HepG2 (cell line): ENCODE data around the gene CFAP119. TPM values are rescaled to one million over a fixed set of nuclear protein-coding genes. Genes with fewer than 3 reads are reported as not detected.

ENCODE experiments used
- HDAC2 ChIP-seq: sonication (generic); formaldehyde crosslinking; IDR thresholded peaks from 2 replicates; pipeline ENCODE4 v1.4.0; 2020; ENCODE audit warnings: missing genetic modification reagents
- IRF2 ChIP-seq: IDR thresholded peaks from 2 replicates; pipeline ENCODE4 v1.6.1; 2018; ENCODE audit warnings: missing genetic modification reagents, missing compliant biosample characterization
- PCBP2 ChIP-seq: fragments of 200-400 bp; formaldehyde crosslinking; optimal IDR thresholded peaks from 2 replicates; pipeline ENCODE3; 2018; ENCODE audit warnings: low read length, low read depth; ENCODE audit not compliant: poor library complexity, severe bottlenecking
- RAD21 ChIP-seq: fragments of 450-650 bp; formaldehyde crosslinking; IDR thresholded peaks from 2 replicates; pipeline ENCODE4 v1.5.0; 2020; ENCODE audit warnings: mild to moderate bottlenecking
- SRSF1 ChIP-seq: fragments of 200-400 bp; formaldehyde crosslinking; optimal IDR thresholded peaks from 2 replicates; pipeline ENCODE3; 2017; ENCODE audit warnings: mild to moderate bottlenecking, low read depth, low read length, moderate library complexity
- TOE1 ChIP-seq: sonication (generic); formaldehyde crosslinking; IDR thresholded peaks from 2 replicates; pipeline ENCODE4 v1.4.0; 2020; ENCODE audit warnings: mild to moderate bottlenecking, missing genetic modification reagents
- ZNF143 ChIP-seq: sonication (generic); formaldehyde crosslinking; IDR thresholded peaks from 2 replicates; pipeline ENCODE4 v1.4.0; 2020; ENCODE audit warnings: missing genetic modification reagents
- ZNF543 ChIP-seq: sonication (generic); formaldehyde crosslinking; IDR thresholded peaks from 2 replicates; pipeline ENCODE4 v1.4.0; 2020; ENCODE audit warnings: mild to moderate bottlenecking, missing genetic modification reagents
- ZNF782 ChIP-seq: sonication (generic); formaldehyde crosslinking; IDR thresholded peaks from 2 replicates; pipeline ENCODE4 v1.4.0; 2020; ENCODE audit warnings: missing genetic modification reagents, mild to moderate bottlenecking, borderline replicate concordance
- ZNF879 ChIP-seq: sonication (generic); formaldehyde crosslinking; IDR thresholded peaks from 2 replicates; pipeline ENCODE4 v1.8.1; 2023; ENCODE audit warnings: missing genetic modification reagents
- polyA plus RNA-seq, 8 experiments: library from polyadenylated mRNA; depleted of rRNA in 3 of 8; stranded (reverse) in 7 of 8; unstranded in 1 of 8; fragments of >200 nt; fragmentation: Illumina TruSeq in 4 of 8; extraction: Trizol in 4 of 8; gene quantifications; 2 replicates each; pipeline versions ENCODE4 v1.2.1 to v1.2.3, GENCODE V29; 2011 to 2016; ENCODE audit warnings: low read depth in 4 of 8, missing spikeins in 1 of 8, mixed read lengths in 1 of 8; ENCODE audit not compliant: insufficient read depth in 1 of 8
- total RNA-seq, 5 experiments: library from RNA; depleted of rRNA; stranded (reverse); fragments of >200 nt; fragmentation: Illumina TruSeq; extraction: Trizol; gene quantifications; 2 replicates each; pipeline ENCODE4 v1.2.3, GENCODE V29; 2016; ENCODE audit warnings: low read depth in 1 of 5
- TF ChIP-seq, protein P1 (sequence below): sonication (generic); formaldehyde crosslinking; IDR thresholded peaks from 2 replicates; pipeline ENCODE4 v1.4.0; 2020; ENCODE audit warnings: missing genetic modification reagents, borderline replicate concordance
- TF ChIP-seq, protein P2 (sequence below): sonication (generic); formaldehyde crosslinking; IDR thresholded peaks from 2 replicates; pipeline ENCODE4; 2020; ENCODE audit warnings: missing genetic modification reagents, mild to moderate bottlenecking, borderline replicate concordance
- TF ChIP-seq, protein P3 (sequence below): sonication (generic); formaldehyde crosslinking; IDR thresholded peaks from 2 replicates; pipeline ENCODE4 v1.4.0; 2020; ENCODE audit warnings: missing genetic modification reagents, borderline replicate concordance
- TF ChIP-seq, protein P4 (sequence below): IDR thresholded peaks from 2 replicates; pipeline ENCODE4 v1.6.1; 2016
- TF ChIP-seq, protein P5 (sequence below): sonication (generic); formaldehyde crosslinking; conservative IDR thresholded peaks from 2 replicates; pipeline ENCODE4 v1.4.0; 2020; ENCODE audit warnings: mild to moderate bottlenecking, missing genetic modification reagents, moderate library complexity

The CFAP119 gene
- total and polyA plus RNA-seq, 2 of the 13 experiments (the other 11 are each of a cell fraction or from before 2014, with no cell fraction given): 6.4 TPM

DNA sequence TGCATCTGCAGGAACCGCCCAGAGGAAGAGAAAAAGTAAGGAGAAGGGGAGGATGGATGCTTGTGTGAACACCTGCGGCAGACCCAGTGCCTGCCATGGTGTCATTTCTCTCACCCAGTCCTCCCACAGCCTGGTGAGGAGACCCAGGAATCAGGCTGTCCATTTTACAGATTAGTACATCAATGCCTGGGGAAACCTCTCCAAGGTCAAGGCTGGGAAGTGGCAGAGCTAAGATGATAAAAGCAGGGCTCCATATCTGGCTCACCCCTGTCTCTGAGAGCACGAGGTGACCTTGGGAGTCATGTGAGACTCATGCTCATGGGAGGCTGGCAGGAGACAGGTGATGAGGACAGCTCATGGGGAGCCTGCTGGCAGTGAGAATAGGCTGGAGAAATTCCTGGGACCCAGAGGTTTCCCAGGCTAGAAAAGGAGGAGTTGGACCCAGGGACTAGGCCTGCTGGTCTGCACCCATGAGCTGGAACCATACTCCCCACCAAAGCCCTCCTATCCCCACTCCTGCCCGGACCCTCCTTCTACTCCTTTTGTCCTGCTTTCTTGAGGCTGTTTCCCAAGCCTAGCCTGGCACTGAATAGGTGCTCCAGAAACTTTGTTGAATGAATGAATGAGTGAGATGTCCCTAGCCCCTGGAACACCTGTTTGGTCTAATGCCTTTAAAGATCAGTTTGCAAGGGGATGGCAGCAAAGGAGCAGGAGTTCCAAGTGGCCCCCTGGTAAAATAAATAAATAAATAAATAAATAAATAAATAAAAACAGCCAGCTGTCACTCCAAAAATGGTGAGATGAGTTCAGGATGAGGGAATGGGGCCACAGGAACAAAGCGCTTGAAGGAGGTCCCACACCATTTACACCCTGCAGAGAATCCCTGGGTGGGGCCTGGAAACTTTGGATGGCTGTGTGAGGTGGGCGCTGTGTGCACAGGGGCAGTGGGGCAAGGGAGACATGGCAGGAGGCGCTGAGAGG is 23.6 kb upstream of the CFAP119 start (continued):
- TF ChIP-seq, protein P1, sequence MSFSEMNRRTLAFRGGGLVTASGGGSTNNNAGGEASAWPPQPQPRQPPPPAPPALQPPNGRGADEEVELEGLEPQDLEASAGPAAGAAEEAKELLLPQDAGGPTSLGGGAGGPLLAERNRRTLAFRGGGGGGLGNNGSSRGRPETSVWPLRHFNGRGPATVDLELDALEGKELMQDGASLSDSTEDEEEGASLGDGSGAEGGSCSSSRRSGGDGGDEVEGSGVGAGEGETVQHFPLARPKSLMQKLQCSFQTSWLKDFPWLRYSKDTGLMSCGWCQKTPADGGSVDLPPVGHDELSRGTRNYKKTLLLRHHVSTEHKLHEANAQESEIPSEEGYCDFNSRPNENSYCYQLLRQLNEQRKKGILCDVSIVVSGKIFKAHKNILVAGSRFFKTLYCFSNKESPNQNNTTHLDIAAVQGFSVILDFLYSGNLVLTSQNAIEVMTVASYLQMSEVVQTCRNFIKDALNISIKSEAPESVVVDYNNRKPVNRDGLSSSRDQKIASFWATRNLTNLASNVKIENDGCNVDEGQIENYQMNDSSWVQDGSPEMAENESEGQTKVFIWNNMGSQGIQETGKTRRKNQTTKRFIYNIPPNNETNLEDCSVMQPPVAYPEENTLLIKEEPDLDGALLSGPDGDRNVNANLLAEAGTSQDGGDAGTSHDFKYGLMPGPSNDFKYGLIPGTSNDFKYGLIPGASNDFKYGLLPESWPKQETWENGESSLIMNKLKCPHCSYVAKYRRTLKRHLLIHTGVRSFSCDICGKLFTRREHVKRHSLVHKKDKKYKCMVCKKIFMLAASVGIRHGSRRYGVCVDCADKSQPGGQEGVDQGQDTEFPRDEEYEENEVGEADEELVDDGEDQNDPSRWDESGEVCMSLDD (CRISPR knock-in tag): no peak
- TF ChIP-seq, protein P2, sequence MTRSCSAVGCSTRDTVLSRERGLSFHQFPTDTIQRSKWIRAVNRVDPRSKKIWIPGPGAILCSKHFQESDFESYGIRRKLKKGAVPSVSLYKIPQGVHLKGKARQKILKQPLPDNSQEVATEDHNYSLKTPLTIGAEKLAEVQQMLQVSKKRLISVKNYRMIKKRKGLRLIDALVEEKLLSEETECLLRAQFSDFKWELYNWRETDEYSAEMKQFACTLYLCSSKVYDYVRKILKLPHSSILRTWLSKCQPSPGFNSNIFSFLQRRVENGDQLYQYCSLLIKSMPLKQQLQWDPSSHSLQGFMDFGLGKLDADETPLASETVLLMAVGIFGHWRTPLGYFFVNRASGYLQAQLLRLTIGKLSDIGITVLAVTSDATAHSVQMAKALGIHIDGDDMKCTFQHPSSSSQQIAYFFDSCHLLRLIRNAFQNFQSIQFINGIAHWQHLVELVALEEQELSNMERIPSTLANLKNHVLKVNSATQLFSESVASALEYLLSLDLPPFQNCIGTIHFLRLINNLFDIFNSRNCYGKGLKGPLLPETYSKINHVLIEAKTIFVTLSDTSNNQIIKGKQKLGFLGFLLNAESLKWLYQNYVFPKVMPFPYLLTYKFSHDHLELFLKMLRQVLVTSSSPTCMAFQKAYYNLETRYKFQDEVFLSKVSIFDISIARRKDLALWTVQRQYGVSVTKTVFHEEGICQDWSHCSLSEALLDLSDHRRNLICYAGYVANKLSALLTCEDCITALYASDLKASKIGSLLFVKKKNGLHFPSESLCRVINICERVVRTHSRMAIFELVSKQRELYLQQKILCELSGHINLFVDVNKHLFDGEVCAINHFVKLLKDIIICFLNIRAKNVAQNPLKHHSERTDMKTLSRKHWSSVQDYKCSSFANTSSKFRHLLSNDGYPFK (CRISPR knock-in tag): no peak
- TF ChIP-seq IRF2 (CRISPR knock-in tag): no peak
- TF ChIP-seq HDAC2 (CRISPR knock-in tag): no peak
- TF ChIP-seq, protein P3, sequence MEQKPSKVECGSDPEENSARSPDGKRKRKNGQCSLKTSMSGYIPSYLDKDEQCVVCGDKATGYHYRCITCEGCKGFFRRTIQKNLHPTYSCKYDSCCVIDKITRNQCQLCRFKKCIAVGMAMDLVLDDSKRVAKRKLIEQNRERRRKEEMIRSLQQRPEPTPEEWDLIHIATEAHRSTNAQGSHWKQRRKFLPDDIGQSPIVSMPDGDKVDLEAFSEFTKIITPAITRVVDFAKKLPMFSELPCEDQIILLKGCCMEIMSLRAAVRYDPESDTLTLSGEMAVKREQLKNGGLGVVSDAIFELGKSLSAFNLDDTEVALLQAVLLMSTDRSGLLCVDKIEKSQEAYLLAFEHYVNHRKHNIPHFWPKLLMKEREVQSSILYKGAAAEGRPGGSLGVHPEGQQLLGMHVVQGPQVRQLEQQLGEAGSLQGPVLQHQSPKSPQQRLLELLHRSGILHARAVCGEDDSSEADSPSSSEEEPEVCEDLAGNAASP (CRISPR knock-in tag): no peak
- no peak for TF ChIP-seq ZNF879
- TF ChIP-seq TOE1 (CRISPR knock-in tag): no peak
- TF ChIP-seq ZNF782 (CRISPR knock-in tag): no peak
- TF ChIP-seq SRSF1: no peak
- no peak for TF ChIP-seq ZNF543
- no peak for TF ChIP-seq RAD21 (CRISPR knock-in tag)
- TF ChIP-seq, protein P4, sequence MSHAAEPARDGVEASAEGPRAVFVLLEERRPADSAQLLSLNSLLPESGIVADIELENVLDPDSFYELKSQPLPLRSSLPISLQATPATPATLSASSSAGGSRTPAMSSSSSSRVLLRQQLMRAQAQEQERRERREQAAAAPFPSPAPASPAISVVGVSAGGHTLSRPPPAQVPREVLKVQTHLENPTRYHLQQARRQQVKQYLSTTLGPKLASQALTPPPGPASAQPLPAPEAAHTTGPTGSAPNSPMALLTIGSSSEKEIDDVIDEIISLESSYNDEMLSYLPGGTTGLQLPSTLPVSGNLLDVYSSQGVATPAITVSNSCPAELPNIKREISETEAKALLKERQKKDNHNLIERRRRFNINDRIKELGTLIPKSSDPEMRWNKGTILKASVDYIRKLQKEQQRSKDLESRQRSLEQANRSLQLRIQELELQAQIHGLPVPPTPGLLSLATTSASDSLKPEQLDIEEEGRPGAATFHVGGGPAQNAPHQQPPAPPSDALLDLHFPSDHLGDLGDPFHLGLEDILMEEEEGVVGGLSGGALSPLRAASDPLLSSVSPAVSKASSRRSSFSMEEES (CRISPR knock-in tag): 0 out of 2 replicates have a peak, but pooled peaks have one; percentile 23
- TF ChIP-seq, protein P5, sequence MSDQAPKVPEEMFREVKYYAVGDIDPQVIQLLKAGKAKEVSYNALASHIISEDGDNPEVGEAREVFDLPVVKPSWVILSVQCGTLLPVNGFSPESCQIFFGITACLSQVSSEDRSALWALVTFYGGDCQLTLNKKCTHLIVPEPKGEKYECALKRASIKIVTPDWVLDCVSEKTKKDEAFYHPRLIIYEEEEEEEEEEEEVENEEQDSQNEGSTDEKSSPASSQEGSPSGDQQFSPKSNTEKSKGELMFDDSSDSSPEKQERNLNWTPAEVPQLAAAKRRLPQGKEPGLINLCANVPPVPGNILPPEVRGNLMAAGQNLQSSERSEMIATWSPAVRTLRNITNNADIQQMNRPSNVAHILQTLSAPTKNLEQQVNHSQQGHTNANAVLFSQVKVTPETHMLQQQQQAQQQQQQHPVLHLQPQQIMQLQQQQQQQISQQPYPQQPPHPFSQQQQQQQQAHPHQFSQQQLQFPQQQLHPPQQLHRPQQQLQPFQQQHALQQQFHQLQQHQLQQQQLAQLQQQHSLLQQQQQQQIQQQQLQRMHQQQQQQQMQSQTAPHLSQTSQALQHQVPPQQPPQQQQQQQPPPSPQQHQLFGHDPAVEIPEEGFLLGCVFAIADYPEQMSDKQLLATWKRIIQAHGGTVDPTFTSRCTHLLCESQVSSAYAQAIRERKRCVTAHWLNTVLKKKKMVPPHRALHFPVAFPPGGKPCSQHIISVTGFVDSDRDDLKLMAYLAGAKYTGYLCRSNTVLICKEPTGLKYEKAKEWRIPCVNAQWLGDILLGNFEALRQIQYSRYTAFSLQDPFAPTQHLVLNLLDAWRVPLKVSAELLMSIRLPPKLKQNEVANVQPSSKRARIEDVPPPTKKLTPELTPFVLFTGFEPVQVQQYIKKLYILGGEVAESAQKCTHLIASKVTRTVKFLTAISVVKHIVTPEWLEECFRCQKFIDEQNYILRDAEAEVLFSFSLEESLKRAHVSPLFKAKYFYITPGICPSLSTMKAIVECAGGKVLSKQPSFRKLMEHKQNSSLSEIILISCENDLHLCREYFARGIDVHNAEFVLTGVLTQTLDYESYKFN (CRISPR knock-in tag): no peak
- no peak for TF ChIP-seq PCBP2
- no peak for TF ChIP-seq ZNF143 (CRISPR knock-in tag)
